Uterus (tissue), 4 donors: ENCODE results near the gene SLC26A1. TPM values are rescaled to one million over a fixed set of nuclear protein-coding genes. Genes with fewer than 3 reads are reported as not detected.

Experiments
- DNase-seq, 2 donors: peaks; one replicate each; pipeline ENCODE4 v3.0.0-alpha.2; 2019 to 2020
- H3K27ac ChIP-seq, 2 donors: fragments of 200-600 bp; sonication (generic); 1 replicate in 1 of 2; 2 replicates in 1 of 2; pipeline ENCODE4 v1.5.1; 2016 to 2018
- H3K27me3 ChIP-seq, 2 donors: fragments of 200-600 bp; sonication (generic); one replicate each; pipeline ENCODE4 v1.5.1; 2018 to 2019; ENCODE audit warnings: control low read depth in 1 of 2
- H3K36me3 ChIP-seq, 2 donors: fragments of 200-600 bp; sonication (generic); one replicate each; pipeline ENCODE4 v1.5.1; 2019; ENCODE audit warnings: control low read depth in 1 of 2
- H3K4me1 ChIP-seq, 2 donors: fragments of 200-600 bp; sonication (generic); one replicate each; pipeline ENCODE4 v1.5.1; 2018 to 2019; ENCODE audit warnings: control low read depth in 1 of 2
- H3K4me3 ChIP-seq, 2 donors: fragments of 200-600 bp; sonication (generic); 1 replicate in 1 of 2; 2 replicates in 1 of 2; pipeline ENCODE4 v1.5.1; 2018 to 2019; ENCODE audit warnings: mild to moderate bottlenecking in 1 of 2
- H3K9me3 ChIP-seq, 2 donors: fragments of 200-600 bp; sonication (generic); one replicate each; pipeline ENCODE4 v1.5.1; 2019; ENCODE audit warnings: control low read depth in 1 of 2
- POLR2A ChIP-seq, 2 donors: fragments of 450-650 bp; IDR thresholded peaks; one replicate each; pipeline ENCODE4 v1.6.1; 2016; ENCODE audit warnings: antibody characterized with exemption in 2 of 2, mild to moderate bottlenecking in 1 of 2, moderate library complexity in 1 of 2
- intact Hi-C: fragments of 100-400 bp; cut with DNase I; formaldehyde crosslinking; loops from one replicate; pipeline ENCODE4 v1.15.1; 2023; ENCODE audit warnings: low total_unique reads
- total RNA-seq, 4 donors: library from RNA; depleted of rRNA in 3 of 4; stranded (reverse); fragments of >200 nt in 3 of 4; gene quantifications; one replicate each; pipeline versions ENCODE4 v1.1.0 to v1.2.4, GENCODE V29; 2014 to 2023
- TF ChIP-seq, protein P1 (sequence below), 4 experiments: fragments of 200-600 bp in 2 of 4; fragments of 450-650 bp in 2 of 4; sonication (generic) in 2 of 4; IDR thresholded peaks; one replicate each; pipeline ENCODE4 v1.5.1; 2016 to 2019; ENCODE audit warnings: antibody characterized with exemption in 4 of 4, mild to moderate bottlenecking in 2 of 4, moderate library complexity in 1 of 4
- donor health status: DM: yes; HTN: yes; CAD: no.

SLC26A1 gene
- total RNA-seq, 4 donors from 2014 or later = 0.07 to 0.12 TPM; not detected in 2

DNA sequence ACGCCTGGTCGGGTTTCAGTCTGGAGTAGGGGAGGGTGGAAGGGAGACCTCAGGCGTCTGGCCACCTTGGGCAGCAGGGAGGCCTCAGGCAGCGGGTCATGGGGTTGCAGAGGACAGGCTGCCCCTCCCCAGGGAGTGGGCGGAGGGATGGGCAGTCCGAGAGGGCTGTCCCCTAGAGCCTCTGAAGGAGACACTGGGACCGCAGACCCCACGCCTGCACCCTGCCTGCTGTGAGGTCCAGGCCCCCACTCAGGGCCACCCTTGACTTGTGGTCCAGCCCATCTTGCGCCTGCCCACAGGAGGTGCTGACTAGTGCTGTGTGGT lies 34.7 kb upstream of the SLC26A1 start:
- peaks cover 0 to 23% of the 10 kb centered on the region in 2 donors for H3K27me3 ChIP-seq
- H3K36me3 ChIP-seq = no peaks in the 10 kb centered on the region
- intact Hi-C loops = no loop called here
- H3K9me3 ChIP-seq = no peaks in the 10 kb centered on the region
- TF ChIP-seq POLR2A (IDR thresholded peaks at IDR 0.05) = no peak
- TF ChIP-seq, protein P1, sequence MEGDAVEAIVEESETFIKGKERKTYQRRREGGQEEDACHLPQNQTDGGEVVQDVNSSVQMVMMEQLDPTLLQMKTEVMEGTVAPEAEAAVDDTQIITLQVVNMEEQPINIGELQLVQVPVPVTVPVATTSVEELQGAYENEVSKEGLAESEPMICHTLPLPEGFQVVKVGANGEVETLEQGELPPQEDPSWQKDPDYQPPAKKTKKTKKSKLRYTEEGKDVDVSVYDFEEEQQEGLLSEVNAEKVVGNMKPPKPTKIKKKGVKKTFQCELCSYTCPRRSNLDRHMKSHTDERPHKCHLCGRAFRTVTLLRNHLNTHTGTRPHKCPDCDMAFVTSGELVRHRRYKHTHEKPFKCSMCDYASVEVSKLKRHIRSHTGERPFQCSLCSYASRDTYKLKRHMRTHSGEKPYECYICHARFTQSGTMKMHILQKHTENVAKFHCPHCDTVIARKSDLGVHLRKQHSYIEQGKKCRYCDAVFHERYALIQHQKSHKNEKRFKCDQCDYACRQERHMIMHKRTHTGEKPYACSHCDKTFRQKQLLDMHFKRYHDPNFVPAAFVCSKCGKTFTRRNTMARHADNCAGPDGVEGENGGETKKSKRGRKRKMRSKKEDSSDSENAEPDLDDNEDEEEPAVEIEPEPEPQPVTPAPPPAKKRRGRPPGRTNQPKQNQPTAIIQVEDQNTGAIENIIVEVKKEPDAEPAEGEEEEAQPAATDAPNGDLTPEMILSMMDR (IDR thresholded peaks at IDR 0.05) = no peak
- no peak overlapping the region for H3K4me3 ChIP-seq
- H3K4me1 ChIP-seq = no peaks in the 10 kb centered on the region
- DNase-seq = no peak
- H3K27ac ChIP-seq = no peak overlapping the region

DNA sequence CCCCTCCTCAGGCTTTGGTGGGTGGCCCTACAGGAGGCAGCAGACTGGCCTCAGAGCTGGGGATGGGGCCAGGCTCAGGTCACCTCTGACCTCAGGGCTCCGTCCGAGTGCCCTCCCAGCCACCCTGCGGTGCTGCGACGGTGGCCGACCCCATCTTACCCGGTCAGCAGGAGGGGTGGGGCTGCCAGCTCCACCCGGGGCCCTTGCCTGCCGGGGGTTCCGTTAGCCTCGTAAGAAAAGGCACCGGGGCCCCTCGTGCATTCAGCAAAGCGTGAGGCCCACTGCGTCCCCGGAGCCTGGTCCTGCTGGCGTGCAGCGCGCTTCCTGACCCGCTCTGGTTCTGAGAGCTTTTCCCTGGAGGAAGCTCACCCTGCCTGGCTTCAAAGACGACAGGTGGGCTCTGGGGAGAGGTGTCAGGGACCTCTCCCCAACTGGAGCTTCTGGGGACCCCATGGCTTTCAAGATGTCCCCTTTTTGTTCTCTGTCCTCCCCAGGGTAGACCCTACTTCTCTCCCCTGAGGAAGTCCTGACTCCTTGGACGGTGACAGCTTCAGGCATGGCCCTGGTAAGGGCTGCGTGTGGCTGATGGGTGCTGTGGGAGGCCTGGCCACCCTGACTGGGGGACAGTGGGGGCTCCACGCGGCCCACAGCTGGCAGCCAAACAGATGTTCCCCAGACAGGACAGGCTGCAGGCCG lies 34.2 kb upstream of the SLC26A1 start:
- TF ChIP-seq POLR2A (IDR thresholded peaks at IDR 0.05) = no peak
- TF ChIP-seq, protein P1 (IDR thresholded peaks at IDR 0.05) = no peak
- Histone ChIP-seq H3K4me3 (no peak overlapping the region), H3K4me1 (no peaks in the 10 kb centered on the region), H3K9me3 (no peaks in the 10 kb centered on the region), H3K27me3 (peaks cover 0 to 23% of the 10 kb centered on the region in 2 donors), H3K27ac (no peak overlapping the region), H3K36me3 (no peaks in the 10 kb centered on the region)
- intact Hi-C loops = no loop called here
- DNase-seq = no peak

DNA sequence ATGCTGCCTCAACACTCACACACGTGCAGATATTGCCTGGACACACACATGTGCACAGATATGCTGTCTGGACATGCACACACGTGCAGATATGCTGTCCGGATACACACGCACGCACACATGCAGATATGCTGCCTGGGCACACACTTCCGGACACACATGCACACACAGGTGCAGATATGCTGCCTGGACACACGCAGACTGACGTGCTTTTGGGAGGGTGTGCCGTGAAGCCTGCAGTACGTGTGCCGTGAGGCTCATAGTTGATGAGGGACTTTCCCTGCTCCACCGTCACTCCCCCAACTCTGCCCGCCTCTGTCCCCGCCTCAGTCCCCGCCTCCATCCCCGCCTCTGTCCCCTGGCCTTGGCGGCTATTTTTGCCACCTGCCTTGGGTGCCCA lies 32.9 kb upstream of the SLC26A1 start:
- TF ChIP-seq, protein P1 (IDR thresholded peaks at IDR 0.05) = no peak
- TF ChIP-seq POLR2A (IDR thresholded peaks at IDR 0.05) = no peak
- Histone ChIP-seq H3K9me3 (no peaks in the 10 kb centered on the region), H3K4me3 (no peak overlapping the region), H3K27me3 (peaks cover 0 to 18% of the 10 kb centered on the region in 2 donors), H3K27ac (no peak overlapping the region), H3K36me3 (no peaks in the 10 kb centered on the region), H3K4me1 (no peaks in the 10 kb centered on the region)
- intact Hi-C loops = no loop called here
- DNase-seq = no peak

DNA sequence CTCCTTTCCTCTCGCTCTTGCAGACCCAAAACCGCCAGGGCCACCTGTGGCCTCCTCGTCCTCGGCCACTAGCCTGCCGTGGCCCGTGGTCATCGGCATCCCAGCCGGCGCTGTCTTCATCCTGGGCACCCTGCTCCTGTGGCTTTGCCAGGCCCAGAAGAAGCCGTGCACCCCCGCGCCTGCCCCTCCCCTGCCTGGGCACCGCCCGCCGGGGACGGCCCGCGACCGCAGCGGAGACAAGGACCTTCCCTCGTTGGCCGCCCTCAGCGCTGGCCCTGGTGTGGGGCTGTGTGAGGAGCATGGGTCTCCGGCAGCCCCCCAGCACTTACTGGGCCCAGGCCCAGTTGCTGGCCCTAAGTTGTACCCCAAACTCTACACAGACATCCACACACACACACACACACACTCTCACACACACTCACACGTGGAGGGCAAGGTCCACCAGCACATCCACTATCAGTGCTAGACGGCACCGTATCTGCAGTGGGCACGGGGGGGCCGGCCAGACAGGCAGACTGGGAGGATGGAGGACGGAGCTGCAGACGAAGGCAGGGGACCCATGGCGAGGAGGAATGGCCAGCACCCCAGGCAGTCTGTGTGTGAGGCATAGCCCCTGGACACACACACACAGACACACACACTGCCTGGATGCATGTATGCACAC lies 31.8 kb upstream of the SLC26A1 start:
- no peak for TF ChIP-seq POLR2A (IDR thresholded peaks at IDR 0.05)
- TF ChIP-seq, protein P1 (IDR thresholded peaks at IDR 0.05) = no peak
- Histone ChIP-seq H3K27me3 (peaks cover 0 to 7% of the 10 kb centered on the region in 2 donors), H3K9me3 (no peaks in the 10 kb centered on the region), H3K27ac (no peak overlapping the region), H3K4me1 (no peaks in the 10 kb centered on the region), H3K4me3 (no peak overlapping the region), H3K36me3 (no peaks in the 10 kb centered on the region)
- no peak for DNase-seq
- intact Hi-C loops = no loop called here

DNA sequence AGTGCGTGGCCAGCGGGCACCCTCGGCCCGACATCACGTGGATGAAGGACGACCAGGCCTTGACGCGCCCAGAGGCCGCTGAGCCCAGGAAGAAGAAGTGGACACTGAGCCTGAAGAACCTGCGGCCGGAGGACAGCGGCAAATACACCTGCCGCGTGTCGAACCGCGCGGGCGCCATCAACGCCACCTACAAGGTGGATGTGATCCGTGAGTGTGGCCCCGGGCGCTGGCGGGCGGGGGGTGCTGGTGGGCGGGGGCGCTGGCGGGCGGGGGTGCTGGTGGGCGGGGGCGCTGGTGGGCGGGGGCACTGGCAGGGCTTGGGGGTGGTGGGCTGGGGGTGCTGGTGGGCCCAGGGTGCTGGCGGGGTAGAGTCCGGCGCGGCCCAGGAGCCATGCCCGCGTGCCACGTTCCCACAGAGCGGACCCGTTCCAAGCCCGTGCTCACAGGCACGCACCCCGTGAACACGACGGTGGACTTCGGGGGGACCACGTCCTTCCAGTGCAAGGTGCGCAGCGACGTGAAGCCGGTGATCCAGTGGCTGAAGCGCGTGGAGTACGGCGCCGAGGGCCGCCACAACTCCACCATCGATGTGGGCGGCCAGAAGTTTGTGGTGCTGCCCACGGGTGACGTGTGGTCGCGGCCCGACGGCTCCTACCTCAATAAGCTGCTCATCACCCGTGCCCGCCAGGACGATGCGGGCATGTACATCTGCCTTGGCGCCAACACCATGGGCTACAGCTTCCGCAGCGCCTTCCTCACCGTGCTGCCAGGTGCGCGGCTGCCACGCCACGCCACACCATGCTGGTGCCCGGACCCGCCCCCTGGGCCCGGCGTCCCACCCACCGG lies 30.9 kb upstream of the SLC26A1 start:
- Histone ChIP-seq H3K4me3 (no peak overlapping the region), H3K27ac (no peak overlapping the region), H3K27me3 (no peaks in the 10 kb centered on the region), H3K9me3 (no peaks in the 10 kb centered on the region), H3K4me1 (no peaks in the 10 kb centered on the region), H3K36me3 (no peaks in the 10 kb centered on the region)
- DNase-seq = no peak
- intact Hi-C loops = no loop called here
- TF ChIP-seq, protein P1 (IDR thresholded peaks at IDR 0.05) = no peak
- no peak for TF ChIP-seq POLR2A (IDR thresholded peaks at IDR 0.05)
